Activated B cell treated with CpG ODN at 0.5 μM for 24 hours (primary cell): ENCODE measurements around the gene ANKZF1. TPM values are rescaled to one million over a fixed set of nuclear protein-coding genes. Genes with fewer than 3 reads are reported as not detected.

Experiments used
- ATAC-seq: fragments of 200-7000 bp; cut with Tn5 transposase; one replicate; pipeline ENCODE4 v1.10.0; 2021; ENCODE audit warnings: low read depth, mild to moderate bottlenecking, moderate library complexity
- CTCF ChIA-PET: fragments of 350-600 bp; sonication (Branson Sonifier 250); formaldehyde crosslinking; loops from one replicate; lab custom pipeline; 2021; ENCODE audit warnings: antibody characterized with exemption; lab: Charles Lee
- POLR2A ChIA-PET: fragments of 350-600 bp; sonication (Branson Sonifier 250); formaldehyde crosslinking; loops from one replicate; lab custom pipeline; 2021; ENCODE audit warnings: antibody characterized with exemption; lab: Charles Lee
- DNase-seq: peaks from one replicate; pipeline ENCODE4 v3.0.0; 2022
- H3K27ac Mint-ChIP-seq: one replicate; pipeline ENCODE4 v1.8.0; 2020; ENCODE audit warnings: mixed read lengths
- H3K27me3 Mint-ChIP-seq: one replicate; pipeline ENCODE4 v1.8.0; 2021; ENCODE audit warnings: mixed read lengths
- H3K36me3 Mint-ChIP-seq: one replicate; pipeline ENCODE4 v1.8.0; 2021; ENCODE audit warnings: low read depth, mixed read lengths
- H3K4me1 Mint-ChIP-seq: one replicate; pipeline ENCODE4 v1.8.0; 2021; ENCODE audit warnings: mixed read lengths
- H3K4me3 Mint-ChIP-seq: one replicate; pipeline ENCODE4 v1.8.0; 2020; ENCODE audit warnings: mild to moderate bottlenecking, mixed read lengths
- H3K9me3 Mint-ChIP-seq: one replicate; pipeline ENCODE4 v1.8.0; 2020; ENCODE audit warnings: mixed read lengths
- CTCF ChIP-seq: fragments of 200-600 bp; IDR thresholded peaks from one replicate; pipeline ENCODE4 v1.8.0; 2022; ENCODE audit warnings: antibody characterized with exemption, mild to moderate bottlenecking
- intact Hi-C: fragments of 100-400 bp; cut with micrococcal nuclease; formaldehyde crosslinking; loops from one replicate; pipeline ENCODE4 v1.15.1; 2024
- total RNA-seq: library from RNA; stranded (reverse); gene quantifications from 2 replicates; pipeline ENCODE4 v1.2.3, GENCODE V29; 2022

Gene ANKZF1
- total RNA-seq, 1 donor from 2014 or later: 105 TPM

- DNase-seq: no peak
- no peak overlapping the region for H3K4me3 Mint-ChIP-seq
- intact Hi-C loops: no loop called here
- no peaks in the 10 kb centered on the region for H3K9me3 Mint-ChIP-seq
- H3K36me3 Mint-ChIP-seq: peaks cover 60% of the 10 kb centered on the region
- ATAC-seq: no peak
- no peak for TF ChIP-seq CTCF
- POLR2A ChIA-PET: interaction anchor here (1.4 to 4.8 kb wide), 3 partner anchors 23 to 70 kb away, joined by 4 to 35 read pairs (median 4); partner anchors contain the start of genes TUBA4A, TUBA4B and ZFAND2B
- H3K4me1 Mint-ChIP-seq: peaks cover 23% of the 10 kb centered on the region
- CTCF ChIA-PET: no interaction called here
- no peaks in the 10 kb centered on the region for H3K27me3 Mint-ChIP-seq
- no peak overlapping the region for H3K27ac Mint-ChIP-seq
Observed at GRCh38 chr2:219183151-219183772, 46.3 kb upstream of the ANKZF1 start.

GRCh38 chr2:219184121-219184520, 45.5 kb upstream of the ANKZF1 start:
- ATAC-seq: no peak
- Mint-ChIP-seq H3K9me3 (no peaks in the 10 kb centered on the region), H3K4me3 (no peak overlapping the region), H3K27me3 (no peaks in the 10 kb centered on the region), H3K36me3 (peaks cover 55% of the 10 kb centered on the region), H3K27ac (no peak overlapping the region), H3K4me1 (peaks cover 18% of the 10 kb centered on the region)
- ChIA-PET POLR2A (interaction anchor here (1.0 kb wide), 1 partner anchor 8 kb away, joined by 5 read pairs; no protein-coding TSS in a partner anchor), CTCF (no interaction called here)
- TF ChIP-seq CTCF: no peak
- DNase-seq: no peak
- intact Hi-C loops: no loop called here

- DNase-seq: no peak
- no peaks in the 10 kb centered on the region for H3K9me3 Mint-ChIP-seq
- peak overlapping the region; percentile 46 for H3K27ac Mint-ChIP-seq
- H3K36me3 Mint-ChIP-seq: peaks cover 32% of the 10 kb centered on the region
- ATAC-seq: peak; percentile 78
- H3K4me3 Mint-ChIP-seq: no peak overlapping the region
- H3K4me1 Mint-ChIP-seq: peaks cover 10% of the 10 kb centered on the region
- POLR2A ChIA-PET: interaction anchor here (0.6 kb wide), 1 partner anchor 61 kb away, joined by 7 read pairs; no protein-coding TSS in a partner anchor
- CTCF ChIA-PET: no interaction called here
- intact Hi-C loops: loop anchor here (1.0 kb wide), 1 partner anchor 9 kb away; the partner anchor contains the start of gene RETREG2
- no peak for TF ChIP-seq CTCF
- H3K27me3 Mint-ChIP-seq: no peaks in the 10 kb centered on the region
Observed at GRCh38 chr2:219186754-219187456, 42.7 kb upstream of the ANKZF1 start.

- intact Hi-C loops: no loop called here
- DNase-seq (no peak), ATAC-seq (no peak)
- no peaks in the 10 kb centered on the region for H3K4me1 Mint-ChIP-seq
- ChIA-PET POLR2A (interaction anchor here (0.7 to 1.4 kb wide), 4 partner anchors 9 to 526 kb away, joined by 3 to 6 read pairs (median 4); partner anchors contain the start of genes RNF25, STK36 and ZFAND2B), CTCF (no interaction called here)
- no peaks in the 10 kb centered on the region for H3K36me3 Mint-ChIP-seq
- no peak for TF ChIP-seq CTCF
- no peak overlapping the region for H3K27ac Mint-ChIP-seq
- H3K4me3 Mint-ChIP-seq: no peak overlapping the region
- H3K27me3 Mint-ChIP-seq: peaks cover 6% of the 10 kb centered on the region
- no peaks in the 10 kb centered on the region for H3K9me3 Mint-ChIP-seq
Observed at GRCh38 chr2:219197388-219197787, 32.2 kb upstream of the ANKZF1 start.

GRCh38 chr2:219198974-219199373, 30.6 kb upstream of the ANKZF1 start:
- Mint-ChIP-seq H3K27me3 (peaks cover 6% of the 10 kb centered on the region), H3K4me3 (no peak overlapping the region), H3K4me1 (no peaks in the 10 kb centered on the region), H3K9me3 (no peaks in the 10 kb centered on the region), H3K36me3 (no peaks in the 10 kb centered on the region), H3K27ac (no peak overlapping the region)
- no peak for TF ChIP-seq CTCF
- ATAC-seq: no peak
- CTCF ChIA-PET: no interaction called here
- POLR2A ChIA-PET: no interaction called here
- intact Hi-C loops: no loop called here
- no peak for DNase-seq
